Neuronal stem cell (in vitro differentiated cells): ENCODE measurements around the gene ETS1. TPM values are rescaled to one million over a fixed set of nuclear protein-coding genes. Genes with fewer than 3 reads are reported as not detected.

Source experiments
- DNase-seq: peaks from one replicate; pipeline ENCODE4 v3.0.0-alpha.2; 2013; ENCODE audit warnings: low spot score
- H2AFZ ChIP-seq: one replicate; pipeline ENCODE4 v1.6.1; 2013; ENCODE audit warnings: mild to moderate bottlenecking, low read length, inconsistent platforms
- H2AK5ac ChIP-seq: 2 replicates; pipeline ENCODE4 v1.6.1; 2013; ENCODE audit warnings: low read depth, mild to moderate bottlenecking, inconsistent platforms, low read length, moderate library complexity, mixed read lengths
- H2BK120ac ChIP-seq: 2 replicates; pipeline ENCODE4 v1.6.1; 2013; ENCODE audit warnings: low read depth, mild to moderate bottlenecking, inconsistent platforms, low read length, moderate library complexity, mixed read lengths
- H2BK12ac ChIP-seq: one replicate; pipeline ENCODE4 v1.6.1; 2013; ENCODE audit warnings: low read length, inconsistent platforms
- H2BK15ac ChIP-seq: 2 replicates; pipeline ENCODE4 v1.6.1; 2013; ENCODE audit warnings: mild to moderate bottlenecking, low read length, inconsistent platforms, mixed read lengths
- H2BK5ac ChIP-seq: one replicate; pipeline ENCODE4 v1.6.1; 2013; ENCODE audit warnings: inconsistent platforms, mild to moderate bottlenecking, low read length, moderate library complexity
- H3K14ac ChIP-seq: one replicate; pipeline ENCODE4 v1.6.1; 2013; ENCODE audit warnings: low read length, inconsistent platforms
- H3K18ac ChIP-seq: 2 replicates; pipeline ENCODE4 v1.6.1; 2013; ENCODE audit warnings: low read length, inconsistent platforms
- H3K23ac ChIP-seq: 2 replicates; pipeline ENCODE4 v1.6.1; 2013; ENCODE audit warnings: low read depth, mild to moderate bottlenecking, mixed read lengths, low read length, inconsistent platforms; ENCODE audit not compliant: poor library complexity
- H3K27ac ChIP-seq: replicated peaks from 3 replicates; pipeline ENCODE4 v1.5.1; 2013; ENCODE audit warnings: low read length, inconsistent platforms
- H3K27me3 ChIP-seq, 3 experiments: 2 replicates each; pipeline ENCODE4 v1.6.1; 2013; ENCODE audit warnings: low read length in 3 of 3, mild to moderate bottlenecking in 2 of 3, inconsistent platforms in 1 of 3, low read depth in 1 of 3, mixed read lengths in 1 of 3, moderate library complexity in 1 of 3; ENCODE audit not compliant: control insufficient read depth in 3 of 3, insufficient read depth in 3 of 3
- H3K36me3 ChIP-seq, 2 donors: replicated peaks in 1 of 2; 2 replicates each; pipeline ENCODE4 v1.6.1; 2013; ENCODE audit warnings: low read length in 2 of 2; ENCODE audit not compliant: control insufficient read depth in 2 of 2, insufficient read depth in 2 of 2
- H3K4ac ChIP-seq: 2 replicates; pipeline ENCODE4 v1.6.1; 2013; ENCODE audit warnings: inconsistent platforms, mild to moderate bottlenecking, low read length, moderate library complexity
- H3K4me1 ChIP-seq, 2 donors: 1 replicate in 1 of 2; 2 replicates in 1 of 2; pipeline ENCODE4 v1.6.1; 2013; ENCODE audit warnings: low read length in 2 of 2, low read depth in 1 of 2; ENCODE audit not compliant: control insufficient read depth in 2 of 2, insufficient read depth in 1 of 2
- H3K4me2 ChIP-seq: one replicate; pipeline ENCODE4 v1.6.1; 2013; ENCODE audit warnings: mild to moderate bottlenecking, low read length, inconsistent platforms; ENCODE audit not compliant: insufficient read depth, poor library complexity, severe bottlenecking
- H3K4me3 ChIP-seq, 2 donors: 2 replicates each; pipeline ENCODE4 v1.5.1; 2013; ENCODE audit warnings: low read length in 2 of 2, mild to moderate bottlenecking in 2 of 2, inconsistent platforms in 1 of 2, moderate library complexity in 1 of 2
- H3K79me1 ChIP-seq: one replicate; pipeline ENCODE4 v1.6.1; 2013; ENCODE audit warnings: low read depth, mild to moderate bottlenecking, inconsistent platforms, low read length, moderate library complexity
- H3K9ac ChIP-seq: one replicate; pipeline ENCODE4 v1.6.1; 2013; ENCODE audit warnings: mild to moderate bottlenecking, low read depth, low read length, inconsistent platforms; ENCODE audit not compliant: poor library complexity
- H3K9me3 ChIP-seq, 2 donors: replicated peaks in 1 of 2; 2 replicates each; pipeline versions ENCODE3 to v1.6.1; 2013; ENCODE audit warnings: low read length in 2 of 2, mild to moderate bottlenecking in 2 of 2, inconsistent platforms in 1 of 2, low read depth in 1 of 2, mixed read lengths in 1 of 2, moderate library complexity in 1 of 2; ENCODE audit not compliant: control insufficient read depth in 2 of 2, insufficient read depth in 1 of 2
- H4K8ac ChIP-seq: one replicate; pipeline ENCODE4 v1.6.1; 2013; ENCODE audit warnings: low read depth, mild to moderate bottlenecking, inconsistent platforms, low read length, moderate library complexity
- H4K91ac ChIP-seq: one replicate; pipeline ENCODE4 v1.6.1; 2013; ENCODE audit warnings: low read length, low read depth, mild to moderate bottlenecking, inconsistent platforms; ENCODE audit not compliant: poor library complexity
- WGBS, 2 donors: extraction: QIAGEN DNeasy Blood & Tissue Kit; methylation state at CpG; one replicate each; pipeline ENCODE4 v1.1.7; 2013; ENCODE audit warnings: missing lambda C conversion rate in 2 of 2, mixed read lengths in 1 of 2; ENCODE audit not compliant: insufficient read length in 2 of 2, insufficient replicate concordance in 1 of 2; ENCODE audit errors: extremely low coverage in 2 of 2; 5-methylcytosine and 5-hydroxymethylcytosine counted together
- small RNA-seq: library from polyadenylated mRNA; stranded (forward); fragments of <200 nt; extraction: miRNeasy Mini kit (QIAGEN cat#:217004); gene quantifications from one replicate; pipeline ENCODE3, GENCODE V24; 2013; ENCODE audit not compliant: insufficient read depth

Gene ETS1

GRCh38 chr11:128411812-128412211 is 175.5 kb downstream of the ETS1 start:
- no peak overlapping the region for H3K18ac ChIP-seq
- no peak overlapping the region for H3K23ac ChIP-seq
- H4K8ac ChIP-seq, result no peak overlapping the region
- H3K4me3 ChIP-seq, result no peak overlapping the region
- no peak overlapping the region for H3K4me2 ChIP-seq
- H3K4ac ChIP-seq, result no peak overlapping the region
- H3K9ac ChIP-seq, result no peak overlapping the region
- H3K4me1 ChIP-seq, result no peaks in the 10 kb centered on the region
- H2BK12ac ChIP-seq, result no peak overlapping the region
- H3K36me3 ChIP-seq, result no peaks in the 10 kb centered on the region
- no peak overlapping the region for H3K14ac ChIP-seq
- no peaks in the 10 kb centered on the region for H3K27me3 ChIP-seq
- H4K91ac ChIP-seq, result no peak overlapping the region
- no peak overlapping the region for H2BK15ac ChIP-seq
- no peak overlapping the region for H2AFZ ChIP-seq
- DNase-seq, result no peak
- no peaks in the 10 kb centered on the region for H3K9me3 ChIP-seq
- no peak overlapping the region for H3K27ac ChIP-seq
- H2BK120ac ChIP-seq, result no peak overlapping the region
- H3K79me1 ChIP-seq, result no peaks in the 10 kb centered on the region
- no peak overlapping the region for H2BK5ac ChIP-seq
- no CpG with 5 or more reads among the region's 5 CpGs for WGBS, 2 donors
- no peak overlapping the region for H2AK5ac ChIP-seq

DNA sequence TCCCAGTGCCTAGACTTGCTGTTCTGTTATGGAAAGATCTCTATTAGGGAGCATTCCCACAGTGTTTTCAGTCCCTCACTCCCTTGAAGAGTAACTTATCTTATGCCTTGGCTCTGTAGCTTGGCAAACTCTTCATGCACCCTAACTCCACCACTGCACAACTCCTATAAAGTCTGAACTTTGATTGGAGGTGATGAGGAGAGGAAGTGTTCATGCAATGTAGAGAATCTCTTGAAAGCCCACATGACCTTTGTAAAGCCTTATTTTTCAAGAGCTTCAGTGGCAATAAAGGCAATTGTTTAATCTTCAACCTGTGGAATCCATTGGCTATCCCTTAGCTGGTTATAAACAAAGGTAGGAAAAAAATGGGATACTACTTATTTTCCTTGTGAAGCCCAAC is 176.2 kb downstream of the ETS1 start:
- Histone ChIP-seq H2AK5ac (no peak overlapping the region), H2BK12ac (no peak overlapping the region), H2AFZ (no peak overlapping the region)

GRCh38 chr11:128409476-128409875 is 177.9 kb downstream of the ETS1 start:
- no peak overlapping the region for H3K14ac ChIP-seq
- H4K8ac ChIP-seq, result no peak overlapping the region
- no peak for DNase-seq
- WGBS, 2 donors, result no CpG with 5 or more reads among the region's 2 CpGs
- H3K4me1 ChIP-seq, result no peaks in the 10 kb centered on the region
- H3K27ac ChIP-seq, result no peak overlapping the region
- no peak overlapping the region for H2BK15ac ChIP-seq
- H3K4ac ChIP-seq, result no peak overlapping the region
- no peak overlapping the region for H2BK5ac ChIP-seq
- no peak overlapping the region for H3K9ac ChIP-seq
- H2BK12ac ChIP-seq, result no peak overlapping the region
- H3K4me2 ChIP-seq, result no peak overlapping the region
- H4K91ac ChIP-seq, result no peak overlapping the region
- H3K79me1 ChIP-seq, result no peaks in the 10 kb centered on the region
- H3K27me3 ChIP-seq, result no peaks in the 10 kb centered on the region
- no peak overlapping the region for H3K18ac ChIP-seq
- H2AK5ac ChIP-seq, result no peak overlapping the region
- H3K4me3 ChIP-seq, result no peak overlapping the region
- no peaks in the 10 kb centered on the region for H3K9me3 ChIP-seq
- no peak overlapping the region for H3K23ac ChIP-seq
- H2BK120ac ChIP-seq, result no peak overlapping the region
- H3K36me3 ChIP-seq, result no peaks in the 10 kb centered on the region
- H2AFZ ChIP-seq, result no peak overlapping the region

More for the DNA sequence above, 176.2 kb downstream of the ETS1 start:
- no peak overlapping the region for H3K4me2 ChIP-seq
- no peaks in the 10 kb centered on the region for H3K9me3 ChIP-seq
- DNase-seq, result no peak
- H3K23ac ChIP-seq, result no peak overlapping the region
- no peaks in the 10 kb centered on the region for H3K4me1 ChIP-seq
- no peaks in the 10 kb centered on the region for H3K36me3 ChIP-seq
- no peak overlapping the region for H3K14ac ChIP-seq
- no peak overlapping the region for H4K91ac ChIP-seq
- H3K27ac ChIP-seq, result no peak overlapping the region
- H3K4ac ChIP-seq, result no peak overlapping the region
- no peak overlapping the region for H3K18ac ChIP-seq
- no peak overlapping the region for H2BK15ac ChIP-seq
- H3K79me1 ChIP-seq, result no peaks in the 10 kb centered on the region
- no peak overlapping the region for H2BK5ac ChIP-seq
- no peak overlapping the region for H3K9ac ChIP-seq
- no peak overlapping the region for H4K8ac ChIP-seq
- H3K4me3 ChIP-seq, result no peak overlapping the region
- H3K27me3 ChIP-seq, result no peaks in the 10 kb centered on the region
- H2BK120ac ChIP-seq, result no peak overlapping the region

Small RNA genes lying within 50 kb of the gene (small RNA-seq; reads per million reads assigned to genes)
- not detected for gene MIR6090
